GM23338 (cell line): Measurements from ENCODE around the gene SLC2A13. TPM values are rescaled to one million over a fixed set of nuclear protein-coding genes. Genes with fewer than 3 reads are reported as not detected.

Experiments used
- ATAC-seq: fragments of 200-7000 bp; cut with Tn5 transposase; 3 replicates; pipeline ENCODE4 v1.9.1; 2020
- DNase-seq: peaks from one replicate; pipeline ENCODE4 v3.0.0-alpha.2; 2015; ENCODE audit warnings: low spot score
- H2AFZ ChIP-seq: fragments of 200-600 bp; sonication (generic); 2 replicates; pipeline ENCODE4 v1.8.0; 2016; ENCODE audit warnings: antibody characterized with exemption, mild to moderate bottlenecking, moderate library complexity
- H3F3A ChIP-seq: fragments of 200-600 bp; sonication (generic); replicated peaks from 2 replicates; pipeline ENCODE4 v1.8.0; 2017; ENCODE audit warnings: antibody characterized with exemption, mixed run types, low read depth
- H3K27ac ChIP-seq: fragments of 200-600 bp; sonication (generic); 2 replicates; pipeline ENCODE4 v1.6.1; 2016; ENCODE audit warnings: low read depth
- H3K27me3 ChIP-seq: fragments of 200-600 bp; sonication (generic); 2 replicates; pipeline ENCODE4 v1.8.0; 2016; ENCODE audit warnings: mild to moderate bottlenecking, mixed run types, moderate library complexity; ENCODE audit not compliant: insufficient read depth
- H3K36me3 ChIP-seq: fragments of 200-600 bp; sonication (generic); 2 replicates; pipeline ENCODE4 v1.8.0; 2016; ENCODE audit warnings: mild to moderate bottlenecking; ENCODE audit not compliant: insufficient read depth
- H3K4me1 ChIP-seq: fragments of 200-600 bp; sonication (generic); 2 replicates; pipeline ENCODE4 v1.8.0; 2016; ENCODE audit warnings: mild to moderate bottlenecking, moderate library complexity; ENCODE audit not compliant: insufficient read depth
- H3K4me2 ChIP-seq: fragments of 200-600 bp; sonication (generic); 2 replicates; pipeline ENCODE4 v1.7.1; 2017; ENCODE audit warnings: mixed run types
- H3K4me3 ChIP-seq: fragments of 200-600 bp; sonication (generic); 2 replicates; pipeline ENCODE4 v1.6.1; 2016; ENCODE audit warnings: mixed run types
- H3K79me2 ChIP-seq: fragments of 200-600 bp; sonication (generic); replicated peaks from 2 replicates; pipeline ENCODE4 v1.8.0; 2017; ENCODE audit warnings: mild to moderate bottlenecking; ENCODE audit not compliant: insufficient read depth
- H3K9me2 ChIP-seq: fragments of 200-600 bp; sonication (generic); 2 replicates; pipeline ENCODE4 v1.8.0; 2017; ENCODE audit not compliant: insufficient read depth
- H4K20me1 ChIP-seq: fragments of 200-600 bp; sonication (generic); replicated peaks from 2 replicates; pipeline ENCODE4 v1.8.0; 2017; ENCODE audit warnings: mild to moderate bottlenecking; ENCODE audit not compliant: insufficient read depth
- H3K27ac Mint-ChIP-seq: 2 replicates; pipeline ENCODE4 v1.8.0; 2020; ENCODE audit warnings: inconsistent platforms, mild to moderate bottlenecking, moderate library complexity, mixed read lengths
- H3K27me3 Mint-ChIP-seq: 3 replicates; pipeline ENCODE4 v1.8.0; 2022; ENCODE audit warnings: low read depth, mild to moderate bottlenecking, moderate library complexity, mixed read lengths, inconsistent platforms; ENCODE audit not compliant: insufficient read depth, poor library complexity
- H3K36me3 Mint-ChIP-seq: 3 replicates; pipeline ENCODE4 v1.8.0; 2021; ENCODE audit warnings: low read depth, mild to moderate bottlenecking, inconsistent platforms, moderate library complexity, mixed read lengths
- H3K4me1 Mint-ChIP-seq: 3 replicates; pipeline ENCODE4 v1.8.0; 2020; ENCODE audit warnings: mild to moderate bottlenecking, inconsistent platforms, mixed read lengths
- H3K4me3 Mint-ChIP-seq: 3 replicates; pipeline ENCODE4 v1.8.0; 2021; ENCODE audit warnings: moderate library complexity, mild to moderate bottlenecking, inconsistent platforms, mixed read lengths
- H3K9me3 Mint-ChIP-seq: 3 replicates; pipeline ENCODE4 v1.8.0; 2020; ENCODE audit warnings: moderate library complexity, mild to moderate bottlenecking, inconsistent platforms, mixed read lengths
- CREB1 ChIP-seq: fragments of 250-450 bp; sonication (Bioruptor Pico); IDR thresholded peaks from 2 replicates; pipeline ENCODE4 v1.5.0; 2020; ENCODE audit warnings: low read depth, mild to moderate bottlenecking, moderate library complexity
- EZH2 ChIP-seq: fragments of 200-600 bp; sonication (generic); IDR thresholded peaks from one replicate; pipeline ENCODE4 v1.8.0; 2017; ENCODE audit warnings: antibody characterized with exemption, mild to moderate bottlenecking, low read depth; ENCODE audit not compliant: unreplicated experiment
- NANOG ChIP-seq: IDR thresholded peaks from 2 replicates; pipeline ENCODE4 v1.6.1; 2016; ENCODE audit warnings: antibody characterized with exemption, borderline replicate concordance
- POLR2AphosphoS5 ChIP-seq: IDR thresholded peaks from 2 replicates; pipeline ENCODE4 v1.6.1; 2016; ENCODE audit warnings: antibody characterized with exemption, low read depth
- ZNF114 ChIP-seq: fragments of 250-450 bp; sonication (Bioruptor Pico); IDR thresholded peaks from 2 replicates; pipeline ENCODE4 v1.5.0; 2020; ENCODE audit warnings: mild to moderate bottlenecking, moderate library complexity
- polyA plus RNA-seq: library from polyadenylated mRNA; unstranded; fragments of >200 nt; fragmentation: Nextera tagmentation; extraction: Ambion mirVana; gene quantifications from 2 replicates; pipeline ENCODE4 v1.2.1, GENCODE V29; 2016
- total RNA-seq: library from RNA; depleted of rRNA; stranded (reverse); fragments of >200 nt; shearing (Covaris generic); gene quantifications from 2 replicates; pipeline ENCODE4 v1.2.3, GENCODE V29; 2014
- TF ChIP-seq, protein P1 (sequence below): fragments of 250-450 bp; sonication (Bioruptor Pico); IDR thresholded peaks from 2 replicates; pipeline ENCODE4 v1.5.0; 2020; ENCODE audit warnings: mild to moderate bottlenecking, moderate library complexity
- TF ChIP-seq, protein P2 (sequence below): IDR thresholded peaks from one replicate; pipeline ENCODE4 v1.6.1; 2018; ENCODE audit warnings: antibody characterized with exemption; ENCODE audit not compliant: unreplicated experiment
- TF ChIP-seq, protein P3 (sequence below): IDR thresholded peaks from 2 replicates; pipeline ENCODE4 v1.6.1; 2016; ENCODE audit warnings: antibody characterized with exemption

Gene SLC2A13
- total and polyA plus RNA-seq, 2 experiments from 2014 or later, result 6.8 to 22.7 TPM

DNA sequence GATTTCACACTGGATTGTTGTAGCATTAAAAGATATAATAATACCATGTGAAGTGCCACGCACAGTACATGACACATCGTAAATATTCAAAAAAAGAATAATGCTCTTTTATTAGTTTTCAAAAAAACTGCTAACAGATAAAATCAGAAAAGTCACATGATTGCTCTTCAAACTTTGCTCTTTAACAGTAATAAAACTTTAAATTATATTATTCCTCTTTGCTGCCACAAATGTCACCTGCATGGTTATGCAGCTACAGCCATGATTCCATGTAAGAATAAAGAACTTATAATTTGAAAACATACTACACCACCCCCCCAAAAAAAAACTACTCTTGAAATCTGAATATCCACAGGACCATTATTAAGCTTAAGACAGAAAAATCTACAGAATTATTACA is 90.0 kb downstream of the SLC2A13 start (continued):
- TF ChIP-seq, protein P1, sequence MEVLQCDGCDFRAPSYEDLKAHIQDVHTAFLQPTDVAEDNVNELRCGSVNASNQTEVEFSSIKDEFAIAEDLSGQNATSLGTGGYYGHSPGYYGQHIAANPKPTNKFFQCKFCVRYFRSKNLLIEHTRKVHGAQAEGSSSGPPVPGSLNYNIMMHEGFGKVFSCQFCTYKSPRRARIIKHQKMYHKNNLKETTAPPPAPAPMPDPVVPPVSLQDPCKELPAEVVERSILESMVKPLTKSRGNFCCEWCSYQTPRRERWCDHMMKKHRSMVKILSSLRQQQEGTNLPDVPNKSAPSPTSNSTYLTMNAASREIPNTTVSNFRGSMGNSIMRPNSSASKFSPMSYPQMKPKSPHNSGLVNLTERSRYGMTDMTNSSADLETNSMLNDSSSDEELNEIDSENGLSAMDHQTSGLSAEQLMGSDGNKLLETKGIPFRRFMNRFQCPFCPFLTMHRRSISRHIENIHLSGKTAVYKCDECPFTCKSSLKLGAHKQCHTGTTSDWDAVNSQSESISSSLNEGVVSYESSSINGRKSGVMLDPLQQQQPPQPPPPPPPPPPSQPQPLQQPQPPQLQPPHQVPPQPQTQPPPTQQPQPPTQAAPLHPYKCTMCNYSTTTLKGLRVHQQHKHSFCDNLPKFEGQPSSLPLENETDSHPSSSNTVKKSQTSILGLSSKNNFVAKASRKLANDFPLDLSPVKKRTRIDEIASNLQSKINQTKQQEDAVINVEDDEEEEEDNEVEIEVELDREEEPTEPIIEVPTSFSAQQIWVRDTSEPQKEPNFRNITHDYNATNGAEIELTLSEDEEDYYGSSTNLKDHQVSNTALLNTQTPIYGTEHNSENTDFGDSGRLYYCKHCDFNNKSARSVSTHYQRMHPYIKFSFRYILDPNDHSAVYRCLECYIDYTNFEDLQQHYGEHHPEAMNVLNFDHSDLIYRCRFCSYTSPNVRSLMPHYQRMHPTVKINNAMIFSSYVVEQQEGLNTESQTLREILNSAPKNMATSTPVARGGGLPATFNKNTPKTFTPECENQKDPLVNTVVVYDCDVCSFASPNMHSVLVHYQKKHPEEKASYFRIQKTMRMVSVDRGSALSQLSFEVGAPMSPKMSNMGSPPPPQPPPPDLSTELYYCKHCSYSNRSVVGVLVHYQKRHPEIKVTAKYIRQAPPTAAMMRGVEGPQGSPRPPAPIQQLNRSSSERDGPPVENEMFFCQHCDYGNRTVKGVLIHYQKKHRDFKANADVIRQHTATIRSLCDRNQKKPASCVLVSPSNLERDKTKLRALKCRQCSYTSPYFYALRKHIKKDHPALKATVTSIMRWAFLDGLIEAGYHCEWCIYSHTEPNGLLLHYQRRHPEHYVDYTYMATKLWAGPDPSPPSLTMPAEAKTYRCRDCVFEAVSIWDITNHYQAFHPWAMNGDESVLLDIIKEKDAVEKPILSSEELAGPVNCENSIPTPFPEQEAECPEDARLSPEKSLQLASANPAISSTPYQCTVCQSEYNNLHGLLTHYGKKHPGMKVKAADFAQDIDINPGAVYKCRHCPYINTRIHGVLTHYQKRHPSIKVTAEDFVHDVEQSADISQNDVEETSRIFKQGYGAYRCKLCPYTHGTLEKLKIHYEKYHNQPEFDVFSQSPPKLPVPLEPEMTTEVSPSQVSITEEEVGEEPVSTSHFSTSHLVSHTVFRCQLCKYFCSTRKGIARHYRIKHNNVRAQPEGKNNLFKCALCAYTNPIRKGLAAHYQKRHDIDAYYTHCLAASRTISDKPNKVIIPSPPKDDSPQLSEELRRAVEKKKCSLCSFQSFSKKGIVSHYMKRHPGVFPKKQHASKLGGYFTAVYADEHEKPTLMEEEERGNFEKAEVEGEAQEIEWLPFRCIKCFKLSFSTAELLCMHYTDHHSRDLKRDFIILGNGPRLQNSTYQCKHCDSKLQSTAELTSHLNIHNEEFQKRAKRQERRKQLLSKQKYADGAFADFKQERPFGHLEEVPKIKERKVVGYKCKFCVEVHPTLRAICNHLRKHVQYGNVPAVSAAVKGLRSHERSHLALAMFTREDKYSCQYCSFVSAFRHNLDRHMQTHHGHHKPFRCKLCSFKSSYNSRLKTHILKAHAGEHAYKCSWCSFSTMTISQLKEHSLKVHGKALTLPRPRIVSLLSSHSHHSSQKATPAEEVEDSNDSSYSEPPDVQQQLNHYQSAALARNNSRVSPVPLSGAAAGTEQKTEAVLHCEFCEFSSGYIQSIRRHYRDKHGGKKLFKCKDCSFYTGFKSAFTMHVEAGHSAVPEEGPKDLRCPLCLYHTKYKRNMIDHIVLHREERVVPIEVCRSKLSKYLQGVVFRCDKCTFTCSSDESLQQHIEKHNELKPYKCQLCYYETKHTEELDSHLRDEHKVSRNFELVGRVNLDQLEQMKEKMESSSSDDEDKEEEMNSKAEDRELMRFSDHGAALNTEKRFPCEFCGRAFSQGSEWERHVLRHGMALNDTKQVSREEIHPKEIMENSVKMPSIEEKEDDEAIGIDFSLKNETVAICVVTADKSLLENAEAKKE (CRISPR knock-in tag), result no peak
- no peak for TF ChIP-seq NANOG

DNA sequence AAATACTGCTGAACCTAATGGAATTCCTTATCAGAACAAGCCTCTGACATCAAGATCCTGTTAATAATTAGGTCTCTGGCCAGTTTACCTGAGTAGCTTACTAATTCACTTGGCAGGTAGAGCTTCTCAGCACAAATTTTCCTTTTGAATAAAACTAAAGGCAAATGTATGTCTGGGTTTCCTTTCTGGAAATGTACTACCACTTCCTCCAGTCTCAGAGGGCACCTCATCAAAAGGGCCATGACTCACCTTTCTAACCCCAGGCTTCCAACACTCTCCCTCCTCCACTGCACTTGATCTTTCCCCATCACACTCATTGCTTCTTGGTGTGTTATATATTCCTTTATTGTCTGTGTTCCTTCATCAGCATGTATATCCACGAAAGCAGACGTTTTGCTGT is 90.5 kb downstream of the SLC2A13 start:
- no peak overlapping the region for H3K4me3 Mint-ChIP-seq
- no peaks in the 10 kb centered on the region for H3K9me3 Mint-ChIP-seq
- H3K36me3 ChIP-seq, result no peaks in the 10 kb centered on the region
- H3K4me2 ChIP-seq, result no peak overlapping the region
- DNase-seq (no peak), ATAC-seq (no peak)
- no peaks in the 10 kb centered on the region for H3K27me3 ChIP-seq
- no peak overlapping the region for H2AFZ ChIP-seq
- H3K9me2 ChIP-seq, result no peaks in the 10 kb centered on the region
- H3K27ac ChIP-seq, result no peak overlapping the region
- no peak overlapping the region for H3K27ac Mint-ChIP-seq
- no peaks in the 10 kb centered on the region for H3F3A ChIP-seq
- no peaks in the 10 kb centered on the region for H4K20me1 ChIP-seq
- peaks cover 19% of the 10 kb centered on the region for H3K4me1 ChIP-seq
- H3K79me2 ChIP-seq, result no peaks in the 10 kb centered on the region
- peaks cover 2% of the 10 kb centered on the region for H3K27me3 Mint-ChIP-seq
- no peak overlapping the region for H3K4me3 ChIP-seq
- H3K36me3 Mint-ChIP-seq, result no peaks in the 10 kb centered on the region; the same call in 2 of the 3 replicates
- peaks cover 46% of the 10 kb centered on the region for H3K4me1 Mint-ChIP-seq
- TF ChIP-seq POLR2AphosphoS5, result no peak
- TF ChIP-seq, protein P2, sequence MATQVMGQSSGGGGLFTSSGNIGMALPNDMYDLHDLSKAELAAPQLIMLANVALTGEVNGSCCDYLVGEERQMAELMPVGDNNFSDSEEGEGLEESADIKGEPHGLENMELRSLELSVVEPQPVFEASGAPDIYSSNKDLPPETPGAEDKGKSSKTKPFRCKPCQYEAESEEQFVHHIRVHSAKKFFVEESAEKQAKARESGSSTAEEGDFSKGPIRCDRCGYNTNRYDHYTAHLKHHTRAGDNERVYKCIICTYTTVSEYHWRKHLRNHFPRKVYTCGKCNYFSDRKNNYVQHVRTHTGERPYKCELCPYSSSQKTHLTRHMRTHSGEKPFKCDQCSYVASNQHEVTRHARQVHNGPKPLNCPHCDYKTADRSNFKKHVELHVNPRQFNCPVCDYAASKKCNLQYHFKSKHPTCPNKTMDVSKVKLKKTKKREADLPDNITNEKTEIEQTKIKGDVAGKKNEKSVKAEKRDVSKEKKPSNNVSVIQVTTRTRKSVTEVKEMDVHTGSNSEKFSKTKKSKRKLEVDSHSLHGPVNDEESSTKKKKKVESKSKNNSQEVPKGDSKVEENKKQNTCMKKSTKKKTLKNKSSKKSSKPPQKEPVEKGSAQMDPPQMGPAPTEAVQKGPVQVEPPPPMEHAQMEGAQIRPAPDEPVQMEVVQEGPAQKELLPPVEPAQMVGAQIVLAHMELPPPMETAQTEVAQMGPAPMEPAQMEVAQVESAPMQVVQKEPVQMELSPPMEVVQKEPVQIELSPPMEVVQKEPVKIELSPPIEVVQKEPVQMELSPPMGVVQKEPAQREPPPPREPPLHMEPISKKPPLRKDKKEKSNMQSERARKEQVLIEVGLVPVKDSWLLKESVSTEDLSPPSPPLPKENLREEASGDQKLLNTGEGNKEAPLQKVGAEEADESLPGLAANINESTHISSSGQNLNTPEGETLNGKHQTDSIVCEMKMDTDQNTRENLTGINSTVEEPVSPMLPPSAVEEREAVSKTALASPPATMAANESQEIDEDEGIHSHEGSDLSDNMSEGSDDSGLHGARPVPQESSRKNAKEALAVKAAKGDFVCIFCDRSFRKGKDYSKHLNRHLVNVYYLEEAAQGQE, result no peak
- no peak for TF ChIP-seq EZH2
- TF ChIP-seq, protein P3, sequence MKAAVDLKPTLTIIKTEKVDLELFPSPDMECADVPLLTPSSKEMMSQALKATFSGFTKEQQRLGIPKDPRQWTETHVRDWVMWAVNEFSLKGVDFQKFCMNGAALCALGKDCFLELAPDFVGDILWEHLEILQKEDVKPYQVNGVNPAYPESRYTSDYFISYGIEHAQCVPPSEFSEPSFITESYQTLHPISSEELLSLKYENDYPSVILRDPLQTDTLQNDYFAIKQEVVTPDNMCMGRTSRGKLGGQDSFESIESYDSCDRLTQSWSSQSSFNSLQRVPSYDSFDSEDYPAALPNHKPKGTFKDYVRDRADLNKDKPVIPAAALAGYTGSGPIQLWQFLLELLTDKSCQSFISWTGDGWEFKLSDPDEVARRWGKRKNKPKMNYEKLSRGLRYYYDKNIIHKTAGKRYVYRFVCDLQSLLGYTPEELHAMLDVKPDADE, result no peak
- TF ChIP-seq CREB1 (CRISPR knock-in tag), result no peak
- no peak for TF ChIP-seq ZNF114
